ENCODE data around the gene NUCKS1. TPM values are rescaled to one million over a fixed set of nuclear protein-coding genes. Genes with fewer than 3 reads are reported as not detected.

Gene NUCKS1
- total and polyA plus RNA-seq, 10 of the 15 experiments (the other 5 are each of a cell fraction or from before 2014, with no cell fraction given): 40.5 to 135 (median 55.5) TPM

- RAD21 ChIA-PET (ENCODE audit: unreplicated experiment): interaction anchor here (2.3 kb wide), 1 partner anchor 191 kb away, joined by 12 read pairs; no protein-coding TSS in a partner anchor
- intact Hi-C loops (cut with micrococcal nuclease; ENCODE audit: unreplicated experiment) (no loop called here), in situ Hi-C loops (cut with MboI) (no loop called here)
- no TSS peak for BruUV-seq (replicated peaks)
- no peaks in the 10 kb centered on the region for H3K79me2 ChIP-seq (ENCODE audit: control insufficient read depth, insufficient read depth, low read length)
- CTCF ChIA-PET: interaction anchor here (1.0 to 14.2 kb wide), 5 partner anchors 8 to 196 kb away, joined by 3 to 222 read pairs (median 5); no protein-coding TSS in a partner anchor
- SMC1A ChIA-PET (ENCODE audit: uncharacterized antibody, unreplicated experiment): interaction anchor here (0.6 to 3.3 kb wide), 7 partner anchors 11 to 190 kb away, joined by 3 to 14 read pairs (median 3); no protein-coding TSS in a partner anchor
- no peaks in the 10 kb centered on the region for H3K4me1 ChIP-seq (ENCODE audit: control insufficient read depth, insufficient read depth, low read length)
- H2AFZ ChIP-seq (ENCODE audit: control insufficient read depth, low read depth, low read length): no peak overlapping the region
- POLR2A ChIA-PET: interaction anchor here (1.3 kb wide), 1 partner anchor 13 kb away, joined by 4 read pairs; no protein-coding TSS in a partner anchor
- H3K27me3 ChIP-seq (replicated peaks in 1 of 2; ENCODE audit: control insufficient read depth in 2 of 2, insufficient read depth in 2 of 2, low read length in 1 of 2): peaks cover 0 to 6% of the 10 kb centered on the region in 2 experiments; a peak in 2 of 4 replicates
- H3K9me3 ChIP-seq (replicated peaks; ENCODE audit: control insufficient read depth, insufficient read depth, low read length): no peaks in the 10 kb centered on the region
- H3K4me3 ChIP-seq: no peak overlapping the region
- no peak overlapping the region for H3K9ac ChIP-seq (ENCODE audit: control insufficient read depth, insufficient read depth, low read length)
- ATAC-seq (no peak), DNase-seq (ENCODE audit: low read depth, low spot score) (no peak), FAIRE-seq (no peak)
- H4K20me1 ChIP-seq (ENCODE audit: control insufficient read depth, insufficient read depth): no peaks in the 10 kb centered on the region
- no peak overlapping the region for H3K27ac ChIP-seq (ENCODE audit: control insufficient read depth, insufficient read depth)
- 53% methylated on average over 4 of the region's 4 CpGs for WGBS (ENCODE audit: insufficient coverage, insufficient replicate concordance, low lambda C conversion rate, missing lambda C conversion rate)
- H3K4me2 ChIP-seq (ENCODE audit: control insufficient read depth, insufficient read depth): no peak overlapping the region
- H3K36me3 ChIP-seq (ENCODE audit: control insufficient read depth in 2 of 2, insufficient read depth in 2 of 2, low read length in 1 of 2): no peaks in the 10 kb centered on the region
- TF ChIP-seq EED (IDR thresholded peaks at IDR 0.05; ENCODE audit: low read depth) (no peak), MEF2A (IDR thresholded peaks at IDR 0.05; ENCODE audit: insufficient read depth, low read depth, low read length) (no peak), BHLHE40 (IDR thresholded peaks at IDR 0.05; ENCODE audit: borderline replicate concordance in 1 of 2, low read depth in 2 of 2, low read length in 1 of 2) (no peak), TCF7 (IDR thresholded peaks at IDR 0.05; ENCODE audit: borderline replicate concordance) (no peak), ZBTB33 (IDR thresholded peaks at IDR 0.05) (no peak), ZNF274 (IDR thresholded peaks at IDR 0.05; ENCODE audit: insufficient read depth, insufficient read length) (no peak), BRCA1 (IDR thresholded peaks at IDR 0.05; ENCODE audit: low read depth, low read length) (no peak), WRNIP1 (IDR thresholded peaks at IDR 0.05; ENCODE audit: borderline replicate concordance, low read depth, low read length) (no peak)
- TF ChIP-seq, protein P1, sequence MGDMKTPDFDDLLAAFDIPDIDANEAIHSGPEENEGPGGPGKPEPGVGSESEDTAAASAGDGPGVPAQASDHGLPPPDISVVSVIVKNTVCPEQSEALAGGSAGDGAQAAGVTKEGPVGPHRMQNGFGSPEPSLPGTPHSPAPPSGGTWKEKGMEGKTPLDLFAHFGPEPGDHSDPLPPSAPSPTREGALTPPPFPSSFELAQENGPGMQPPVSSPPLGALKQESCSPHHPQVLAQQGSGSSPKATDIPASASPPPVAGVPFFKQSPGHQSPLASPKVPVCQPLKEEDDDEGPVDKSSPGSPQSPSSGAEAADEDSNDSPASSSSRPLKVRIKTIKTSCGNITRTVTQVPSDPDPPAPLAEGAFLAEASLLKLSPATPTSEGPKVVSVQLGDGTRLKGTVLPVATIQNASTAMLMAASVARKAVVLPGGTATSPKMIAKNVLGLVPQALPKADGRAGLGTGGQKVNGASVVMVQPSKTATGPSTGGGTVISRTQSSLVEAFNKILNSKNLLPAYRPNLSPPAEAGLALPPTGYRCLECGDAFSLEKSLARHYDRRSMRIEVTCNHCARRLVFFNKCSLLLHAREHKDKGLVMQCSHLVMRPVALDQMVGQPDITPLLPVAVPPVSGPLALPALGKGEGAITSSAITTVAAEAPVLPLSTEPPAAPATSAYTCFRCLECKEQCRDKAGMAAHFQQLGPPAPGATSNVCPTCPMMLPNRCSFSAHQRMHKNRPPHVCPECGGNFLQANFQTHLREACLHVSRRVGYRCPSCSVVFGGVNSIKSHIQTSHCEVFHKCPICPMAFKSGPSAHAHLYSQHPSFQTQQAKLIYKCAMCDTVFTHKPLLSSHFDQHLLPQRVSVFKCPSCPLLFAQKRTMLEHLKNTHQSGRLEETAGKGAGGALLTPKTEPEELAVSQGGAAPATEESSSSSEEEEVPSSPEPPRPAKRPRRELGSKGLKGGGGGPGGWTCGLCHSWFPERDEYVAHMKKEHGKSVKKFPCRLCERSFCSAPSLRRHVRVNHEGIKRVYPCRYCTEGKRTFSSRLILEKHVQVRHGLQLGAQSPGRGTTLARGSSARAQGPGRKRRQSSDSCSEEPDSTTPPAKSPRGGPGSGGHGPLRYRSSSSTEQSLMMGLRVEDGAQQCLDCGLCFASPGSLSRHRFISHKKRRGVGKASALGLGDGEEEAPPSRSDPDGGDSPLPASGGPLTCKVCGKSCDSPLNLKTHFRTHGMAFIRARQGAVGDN (IDR thresholded peaks at IDR 0.05): no peak
- TF ChIP-seq, protein P2, sequence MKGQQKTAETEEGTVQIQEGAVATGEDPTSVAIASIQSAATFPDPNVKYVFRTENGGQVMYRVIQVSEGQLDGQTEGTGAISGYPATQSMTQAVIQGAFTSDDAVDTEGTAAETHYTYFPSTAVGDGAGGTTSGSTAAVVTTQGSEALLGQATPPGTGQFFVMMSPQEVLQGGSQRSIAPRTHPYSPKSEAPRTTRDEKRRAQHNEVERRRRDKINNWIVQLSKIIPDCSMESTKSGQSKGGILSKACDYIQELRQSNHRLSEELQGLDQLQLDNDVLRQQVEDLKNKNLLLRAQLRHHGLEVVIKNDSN (IDR thresholded peaks at IDR 0.05; ENCODE audit: borderline replicate concordance, extremely low read length, insufficient read depth, low read depth, low read length): no peak
- TF ChIP-seq, protein P3, sequence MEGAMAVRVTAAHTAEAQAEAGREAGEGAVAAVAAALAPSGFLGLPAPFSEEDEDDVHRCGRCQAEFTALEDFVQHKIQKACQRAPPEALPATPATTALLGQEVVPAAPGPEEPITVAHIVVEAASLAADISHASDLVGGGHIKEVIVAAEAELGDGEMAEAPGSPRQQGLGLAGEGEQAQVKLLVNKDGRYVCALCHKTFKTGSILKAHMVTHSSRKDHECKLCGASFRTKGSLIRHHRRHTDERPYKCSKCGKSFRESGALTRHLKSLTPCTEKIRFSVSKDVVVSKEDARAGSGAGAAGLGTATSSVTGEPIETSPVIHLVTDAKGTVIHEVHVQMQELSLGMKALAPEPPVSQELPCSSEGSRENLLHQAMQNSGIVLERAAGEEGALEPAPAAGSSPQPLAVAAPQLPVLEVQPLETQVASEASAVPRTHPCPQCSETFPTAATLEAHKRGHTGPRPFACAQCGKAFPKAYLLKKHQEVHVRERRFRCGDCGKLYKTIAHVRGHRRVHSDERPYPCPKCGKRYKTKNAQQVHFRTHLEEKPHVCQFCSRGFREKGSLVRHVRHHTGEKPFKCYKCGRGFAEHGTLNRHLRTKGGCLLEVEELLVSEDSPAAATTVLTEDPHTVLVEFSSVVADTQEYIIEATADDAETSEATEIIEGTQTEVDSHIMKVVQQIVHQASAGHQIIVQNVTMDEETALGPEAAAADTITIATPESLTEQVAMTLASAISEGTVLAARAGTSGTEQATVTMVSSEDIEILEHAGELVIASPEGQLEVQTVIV (IDR thresholded peaks at IDR 0.05; ENCODE audit: borderline replicate concordance, partially characterized antibody): no peak
Measured at GRCh38 chr1:205786601-205787000, 36.6 kb upstream of the NUCKS1 start.

Measured in GM12878 (cell line).